Stimulated activated effector memory CD8-positive, alpha-beta T cell treated with anti-CD3 and anti-CD28 coated beads, Interleukin-12 subunit alpha, Interleukin-12 subunit beta, amount 100 ng/mL, for 72 hours (primary cell): Measurements from ENCODE around the gene ADAM15.

ENCODE experiments used
- ATAC-seq: fragments of 150-1000 bp; cut with Tn5 transposase; 2 replicates; pipeline ENCODE4 v1.10.0; 2021
- DNase-seq, 2 donors: peaks; one replicate each; pipeline ENCODE4 v3.0.0; 2021 to 2022; ENCODE audit warnings: low spot score in 2 of 2
- H3K27ac Mint-ChIP-seq: one replicate; pipeline ENCODE4 v1.8.0; 2022; ENCODE audit warnings: mild to moderate bottlenecking, mixed read lengths
- H3K36me3 Mint-ChIP-seq: one replicate; pipeline ENCODE4 v1.8.0; 2022; ENCODE audit warnings: mild to moderate bottlenecking, mixed read lengths
- H3K4me1 Mint-ChIP-seq: one replicate; pipeline ENCODE4 v1.8.0; 2022; ENCODE audit warnings: mixed read lengths
- H3K4me3 Mint-ChIP-seq: one replicate; pipeline ENCODE4 v1.8.0; 2022; ENCODE audit warnings: mild to moderate bottlenecking, mixed read lengths
- H3K9me3 Mint-ChIP-seq: one replicate; pipeline ENCODE4 v1.8.0; 2022; ENCODE audit warnings: mixed read lengths

ADAM15 gene

DNA sequence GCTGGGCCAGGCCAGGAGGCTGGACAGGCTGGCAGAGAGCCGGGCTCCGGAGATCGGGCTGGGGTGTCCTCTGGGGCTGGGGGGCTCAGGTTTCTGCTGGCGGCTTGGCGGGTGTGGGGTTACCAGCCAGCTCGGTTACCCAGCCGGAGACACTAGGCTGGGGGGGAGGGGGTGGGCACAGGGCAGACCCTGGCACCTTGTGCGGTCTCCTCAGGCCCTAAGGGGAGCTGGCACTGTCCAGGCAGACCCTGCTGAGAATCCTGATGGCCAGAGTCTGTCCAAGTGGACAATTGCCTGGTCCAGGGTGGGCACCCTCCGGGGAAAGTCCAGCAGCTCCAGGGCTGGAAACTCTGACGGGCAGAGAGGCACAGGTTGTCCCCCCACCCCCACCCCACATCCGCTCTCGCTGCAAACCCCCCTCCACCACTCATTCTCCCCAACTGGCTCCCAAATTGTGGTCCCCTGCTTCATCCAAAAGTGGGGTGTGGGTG lies 41.9 kb upstream of the ADAM15 start:
- Mint-ChIP-seq H3K36me3 (peaks cover 11% of the 10 kb centered on the region), H3K27ac (peak overlapping the region; percentile 97), H3K9me3 (no peaks in the 10 kb centered on the region), H3K4me1 (peaks cover 74% of the 10 kb centered on the region), H3K4me3 (peak overlapping the region; percentile 74)
- ATAC-seq (no peak), DNase-seq (no peak)

DNA sequence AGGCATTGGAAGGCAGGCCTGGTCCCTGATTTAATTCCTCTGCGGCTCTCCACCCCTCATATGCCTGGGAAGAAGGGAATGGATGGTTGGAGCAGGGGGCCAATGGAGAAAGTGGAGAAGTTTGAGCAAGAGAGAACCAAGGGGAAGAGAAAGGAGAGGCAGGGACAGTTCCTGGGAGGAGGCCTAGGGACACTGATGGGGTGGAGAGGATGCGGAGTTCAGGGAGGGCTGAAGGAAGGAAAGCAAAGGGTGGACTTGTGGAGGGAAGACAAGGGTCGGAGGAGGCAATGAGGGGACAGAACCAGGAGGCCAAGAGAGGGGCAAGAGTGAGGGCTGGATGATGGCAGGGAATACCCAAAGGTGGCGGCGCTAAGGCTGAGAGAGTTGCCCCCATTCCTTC lies 41.4 kb upstream of the ADAM15 start:
- Mint-ChIP-seq H3K4me3 (peak overlapping the region; percentile 74), H3K27ac (peak overlapping the region; percentile 97), H3K9me3 (no peaks in the 10 kb centered on the region), H3K36me3 (peaks cover 13% of the 10 kb centered on the region), H3K4me1 (peaks cover 70% of the 10 kb centered on the region)
- DNase-seq (no peak), ATAC-seq (no peak)

DNA sequence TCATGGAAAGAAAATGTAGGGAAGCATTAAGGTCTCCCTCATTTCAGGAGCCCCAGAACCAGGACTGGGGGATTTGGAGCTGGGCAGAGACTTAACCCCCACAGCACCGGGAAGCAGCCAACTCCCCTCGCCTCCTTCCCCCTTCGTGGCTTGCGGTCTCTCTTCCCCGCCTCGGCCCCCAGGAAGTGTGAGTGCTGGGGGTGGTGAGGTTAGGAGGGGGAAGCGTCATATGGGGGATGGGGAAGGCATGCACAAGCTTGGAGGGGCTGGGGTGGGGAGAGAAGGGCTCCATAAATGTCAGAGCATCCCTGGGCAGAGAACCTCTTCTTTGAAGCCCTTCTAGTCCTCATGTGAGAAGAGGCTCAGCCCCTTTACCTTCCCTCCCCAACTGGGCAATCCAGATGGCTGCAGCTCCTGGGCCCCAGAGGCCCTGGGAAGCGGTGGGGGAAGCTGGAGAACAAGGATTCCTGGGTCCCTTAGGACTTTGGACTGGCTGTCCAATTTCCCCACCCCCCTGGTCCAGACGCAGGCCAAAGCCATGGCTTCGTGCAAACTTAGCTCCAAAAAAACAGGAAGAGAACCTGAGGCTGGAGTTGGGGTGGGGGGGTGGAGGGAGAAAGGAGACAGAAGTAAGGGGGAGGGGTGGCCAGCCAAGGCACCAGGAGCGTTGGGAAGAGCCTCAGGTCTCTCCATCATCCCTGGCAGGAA lies 40.8 kb upstream of the ADAM15 start:
- ATAC-seq, result no peak
- H3K27ac Mint-ChIP-seq, result peak overlapping the region; percentile 97
- no peak for DNase-seq
- peaks cover 67% of the 10 kb centered on the region for H3K4me1 Mint-ChIP-seq
- peaks cover 20% of the 10 kb centered on the region for H3K36me3 Mint-ChIP-seq
- peak overlapping the region; percentile 74 for H3K4me3 Mint-ChIP-seq
- H3K9me3 Mint-ChIP-seq, result no peaks in the 10 kb centered on the region

DNA sequence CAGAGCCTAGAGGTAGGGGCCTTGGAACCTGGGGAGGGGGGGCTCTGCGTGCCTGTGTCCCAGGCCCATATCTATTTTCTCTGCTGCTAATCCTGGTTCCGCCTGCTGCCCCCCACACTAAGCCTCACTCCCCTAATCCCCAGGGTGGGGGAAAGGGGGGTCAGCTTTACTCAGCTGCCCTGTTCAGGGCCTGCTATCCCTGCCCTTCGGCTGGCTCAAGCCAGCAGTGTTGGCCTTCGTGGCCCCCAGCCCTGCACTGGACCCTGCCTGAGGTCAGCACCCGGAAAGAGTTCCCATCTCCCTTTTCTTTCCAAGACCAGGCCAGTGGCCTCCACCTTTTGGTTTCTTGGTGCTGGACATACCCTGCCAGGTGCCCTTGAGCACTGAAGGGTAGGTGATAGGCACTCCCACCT lies 40.1 kb upstream of the ADAM15 start:
- peaks cover 67% of the 10 kb centered on the region for H3K4me1 Mint-ChIP-seq
- peak overlapping the region; percentile 74 for H3K4me3 Mint-ChIP-seq
- peak overlapping the region; percentile 97 for H3K27ac Mint-ChIP-seq

DNA sequence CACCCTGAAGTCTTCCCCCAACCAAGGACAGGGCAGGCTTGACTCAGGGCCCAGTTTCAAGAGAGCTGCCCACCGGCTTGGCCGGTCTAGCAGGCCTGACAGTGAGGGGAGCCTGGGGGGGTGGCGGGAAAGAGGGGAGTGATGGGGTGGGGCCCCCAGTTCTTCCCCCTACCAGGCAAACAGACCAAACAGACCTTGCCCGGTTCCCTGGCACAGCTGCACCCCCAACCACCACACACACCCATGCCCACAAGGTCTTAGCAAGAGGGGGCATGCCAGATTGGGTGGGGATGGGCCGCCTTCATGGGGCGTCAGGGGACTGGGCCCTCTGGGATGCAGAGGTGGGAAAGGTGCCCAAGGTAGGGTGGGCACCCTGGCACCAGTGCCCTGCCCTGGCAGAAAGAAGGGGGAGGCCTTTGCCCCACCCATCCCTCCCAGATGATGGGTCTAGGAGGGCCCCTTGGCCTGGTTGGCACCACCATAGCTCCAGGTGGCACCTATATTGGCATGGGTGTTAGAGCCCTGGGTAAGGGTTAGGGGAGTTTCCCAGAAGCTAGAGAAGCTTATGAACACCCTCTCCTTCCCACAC lies 39.6 kb upstream of the ADAM15 start:
- ATAC-seq (no peak), DNase-seq (no peak)
- Mint-ChIP-seq H3K4me3 (peak overlapping the region; percentile 74), H3K36me3 (peaks cover 31% of the 10 kb centered on the region), H3K9me3 (no peaks in the 10 kb centered on the region), H3K4me1 (peaks cover 67% of the 10 kb centered on the region), H3K27ac (peak overlapping the region; percentile 97)

More for the DNA sequence above, 40.1 kb upstream of the ADAM15 start:
- Mint-ChIP-seq H3K36me3 (peaks cover 26% of the 10 kb centered on the region), H3K9me3 (no peaks in the 10 kb centered on the region)
- no peak for DNase-seq
- no peak for ATAC-seq

DNA sequence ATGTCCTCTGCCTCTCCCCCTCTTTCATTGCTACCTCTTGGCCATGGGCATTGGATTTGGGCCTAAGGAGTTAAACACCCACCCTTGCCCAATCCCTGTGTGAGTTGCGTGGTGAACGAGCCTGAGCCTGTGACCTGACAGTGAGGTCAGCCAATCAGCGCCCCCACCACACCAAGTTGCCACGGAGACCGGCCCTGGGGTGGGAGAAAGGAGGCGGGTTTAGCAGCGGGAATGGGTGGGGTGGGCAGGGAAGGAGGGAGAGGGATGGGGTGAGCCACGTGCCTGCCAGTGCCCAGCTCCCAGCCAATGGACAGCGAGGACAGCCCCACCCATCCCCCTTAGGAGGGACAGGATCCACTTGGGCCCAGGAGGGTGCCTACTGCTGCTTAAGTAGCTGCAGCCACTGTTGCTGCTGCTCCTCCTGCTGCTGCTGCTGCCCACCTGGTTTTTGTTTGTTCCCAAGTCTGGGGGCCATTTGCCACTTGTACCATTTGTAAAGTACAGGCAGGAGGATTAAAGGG lies 39.0 kb upstream of the ADAM15 start:
- no peak overlapping the region for H3K4me3 Mint-ChIP-seq
- ATAC-seq (no peak), DNase-seq (no peak)
- H3K4me1 Mint-ChIP-seq, result peaks cover 66% of the 10 kb centered on the region
- peaks cover 37% of the 10 kb centered on the region for H3K36me3 Mint-ChIP-seq
- no peaks in the 10 kb centered on the region for H3K9me3 Mint-ChIP-seq
- peak overlapping the region; percentile 88 for H3K27ac Mint-ChIP-seq

DNA sequence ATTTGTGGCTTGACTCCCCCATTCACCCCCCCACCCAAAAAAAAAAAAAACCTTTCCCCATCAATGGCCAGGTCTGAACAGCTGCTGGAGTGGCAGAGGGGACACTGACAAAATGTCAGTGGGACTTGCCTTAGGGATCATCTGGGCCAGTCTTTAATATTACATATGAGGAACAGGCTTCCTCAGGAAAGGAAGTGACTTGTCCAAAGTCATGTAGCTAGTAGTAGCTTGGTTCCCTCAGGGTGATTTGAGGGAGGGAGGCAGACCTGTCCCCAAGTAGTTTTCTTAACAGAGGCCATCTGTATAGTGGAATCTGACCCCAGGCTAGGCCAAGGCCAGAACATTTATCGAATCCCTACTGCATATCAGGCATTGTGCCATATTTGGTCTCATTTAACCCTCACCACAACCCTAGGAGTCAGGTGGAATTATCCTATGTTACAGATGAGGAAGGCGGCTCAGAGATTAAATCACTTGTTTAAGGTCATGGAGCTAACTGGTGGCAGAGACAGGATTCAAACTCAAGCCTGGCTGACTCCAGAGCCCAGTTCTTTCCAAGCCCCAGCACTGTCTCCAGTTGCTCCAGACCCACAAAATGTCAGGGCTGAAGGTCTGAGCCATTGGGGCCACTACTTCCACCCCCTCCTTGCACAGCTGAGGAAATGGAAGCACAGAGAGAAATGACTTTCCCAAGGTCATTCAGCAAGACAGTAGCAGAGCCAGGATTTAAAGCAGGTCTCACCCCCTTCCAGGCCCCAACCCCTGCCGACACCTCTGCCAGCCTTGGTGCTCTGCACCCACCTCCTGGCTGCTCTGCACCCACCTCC lies 38.1 kb upstream of the ADAM15 start:
- peaks cover 68% of the 10 kb centered on the region for H3K4me1 Mint-ChIP-seq
- DNase-seq, result no peak
- no peak for ATAC-seq

DNA sequence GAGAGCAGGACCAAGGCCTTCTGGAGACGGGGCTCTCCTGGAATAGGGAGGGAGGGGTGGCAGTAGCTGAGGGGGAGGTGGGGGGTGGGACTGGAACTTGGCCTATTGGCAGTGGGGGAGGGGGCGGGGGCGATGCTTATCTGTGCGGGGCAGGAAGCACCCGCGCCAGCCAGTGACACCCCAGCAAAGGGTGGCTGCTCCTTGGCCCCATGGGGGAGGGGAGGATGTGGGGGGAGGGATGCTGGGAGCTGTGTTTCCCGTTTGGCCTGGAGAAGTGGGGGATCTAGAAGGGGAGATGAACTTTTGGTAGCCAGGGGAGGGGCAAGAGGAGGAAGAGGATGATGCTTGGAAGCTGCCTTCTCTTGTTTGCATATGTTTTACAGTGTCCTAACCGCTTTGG lies 37.5 kb upstream of the ADAM15 start:
- DNase-seq, result no peak

More for the DNA sequence above, 38.1 kb upstream of the ADAM15 start:
- Mint-ChIP-seq H3K4me3 (peak overlapping the region; percentile 23), H3K9me3 (no peaks in the 10 kb centered on the region), H3K36me3 (peaks cover 38% of the 10 kb centered on the region), H3K27ac (peak overlapping the region; percentile 88)

DNA sequence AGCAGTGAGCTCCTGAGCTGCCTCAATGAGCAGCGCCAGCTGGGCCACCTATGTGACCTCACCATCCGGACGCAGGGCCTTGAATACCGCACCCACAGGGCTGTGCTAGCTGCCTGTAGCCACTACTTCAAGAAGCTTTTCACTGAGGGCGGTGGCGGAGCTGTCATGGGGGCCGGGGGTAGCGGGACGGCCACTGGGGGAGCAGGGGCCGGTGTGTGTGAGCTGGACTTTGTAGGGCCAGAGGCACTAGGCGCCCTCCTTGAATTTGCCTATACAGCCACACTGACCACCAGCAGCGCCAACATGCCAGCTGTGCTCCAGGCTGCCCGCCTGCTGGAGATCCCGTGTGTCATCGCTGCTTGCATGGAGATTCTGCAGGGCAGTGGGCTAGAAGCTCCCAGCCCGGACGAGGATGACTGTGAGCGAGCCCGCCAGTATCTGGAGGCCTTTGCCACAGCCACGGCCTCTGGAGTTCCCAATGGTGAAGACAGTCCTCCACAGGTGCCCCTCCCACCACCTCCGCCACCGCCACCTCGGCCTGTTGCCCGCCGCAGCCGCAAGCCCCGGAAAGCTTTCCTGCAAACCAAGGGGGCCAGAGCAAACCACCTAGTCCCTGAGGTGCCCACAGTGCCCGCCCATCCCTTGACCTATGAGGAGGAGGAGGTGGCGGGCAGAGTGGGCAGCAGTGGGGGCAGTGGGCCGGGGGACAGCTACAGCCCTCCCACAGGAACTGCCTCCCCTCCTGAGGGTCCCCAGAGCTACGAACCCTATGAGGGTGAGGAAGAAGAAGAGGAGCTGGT lies 36.2 kb upstream of the ADAM15 start:
- DNase-seq (no peak), ATAC-seq (no peak)
- Mint-ChIP-seq H3K4me1 (peaks cover 66% of the 10 kb centered on the region), H3K4me3 (no peak overlapping the region), H3K27ac (no peak overlapping the region), H3K36me3 (peaks cover 53% of the 10 kb centered on the region), H3K9me3 (no peaks in the 10 kb centered on the region)

More for the DNA sequence above, 37.5 kb upstream of the ADAM15 start:
- Mint-ChIP-seq H3K9me3 (no peaks in the 10 kb centered on the region), H3K4me1 (peaks cover 66% of the 10 kb centered on the region), H3K27ac (peak overlapping the region; percentile 88), H3K4me3 (peak overlapping the region; percentile 23), H3K36me3 (peaks cover 40% of the 10 kb centered on the region)
- ATAC-seq, result no peak

DNA sequence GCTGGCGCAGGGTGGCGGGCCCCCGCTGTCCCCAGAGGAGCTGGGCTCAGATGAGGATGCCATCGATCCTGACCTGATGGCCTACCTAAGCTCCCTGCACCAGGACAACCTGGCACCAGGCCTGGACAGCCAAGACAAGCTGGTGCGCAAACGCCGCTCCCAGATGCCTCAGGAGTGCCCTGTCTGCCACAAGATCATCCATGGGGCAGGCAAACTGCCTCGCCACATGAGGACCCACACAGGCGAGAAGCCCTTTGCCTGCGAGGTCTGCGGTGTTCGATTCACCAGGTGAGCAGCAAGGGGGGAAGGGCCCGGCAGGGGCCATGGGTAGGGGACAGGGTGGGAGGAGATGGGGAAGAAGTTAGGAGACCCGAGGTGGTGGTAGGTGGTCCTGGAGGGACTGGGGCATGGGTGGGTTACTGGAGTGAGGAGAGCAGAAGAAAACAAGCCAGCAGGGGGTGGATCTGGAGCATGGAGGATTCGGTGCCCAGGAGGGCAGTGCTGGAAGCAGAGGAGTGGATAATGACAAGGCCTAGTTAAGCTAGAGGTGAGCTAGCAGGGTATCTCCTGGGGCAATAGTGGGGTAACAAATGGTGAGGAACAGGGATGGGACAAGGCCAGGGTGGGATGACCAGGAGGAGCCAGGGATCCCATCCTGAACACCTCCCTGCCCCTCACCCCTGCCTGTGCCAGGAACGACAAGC lies 35.4 kb upstream of the ADAM15 start:
- peaks cover 60% of the 10 kb centered on the region for H3K4me1 Mint-ChIP-seq

DNA sequence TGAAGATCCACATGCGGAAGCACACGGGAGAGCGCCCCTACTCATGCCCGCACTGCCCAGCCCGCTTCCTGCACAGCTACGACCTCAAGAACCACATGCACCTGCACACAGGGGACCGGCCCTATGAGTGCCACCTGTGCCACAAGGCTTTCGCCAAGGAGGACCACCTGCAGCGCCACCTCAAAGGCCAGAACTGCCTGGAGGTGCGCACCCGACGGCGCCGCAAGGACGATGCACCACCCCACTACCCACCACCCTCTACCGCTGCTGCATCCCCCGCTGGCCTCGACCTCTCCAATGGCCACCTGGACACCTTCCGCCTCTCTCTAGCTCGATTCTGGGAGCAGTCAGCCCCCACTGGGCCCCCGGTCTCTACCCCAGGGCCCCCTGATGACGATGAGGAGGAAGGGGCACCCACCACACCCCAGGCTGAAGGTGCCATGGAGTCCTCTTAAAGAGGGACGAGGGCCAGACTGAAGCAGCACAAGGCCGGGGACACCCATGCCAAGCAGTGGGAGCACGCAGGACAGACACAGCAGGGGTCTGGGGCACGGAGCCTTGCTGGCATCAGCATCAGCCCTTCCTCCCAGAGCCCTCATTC lies 34.8 kb upstream of the ADAM15 start:
- ATAC-seq (no peak), DNase-seq (no peak)
- H3K27ac Mint-ChIP-seq, result peak overlapping the region; percentile 78
- no peaks in the 10 kb centered on the region for H3K9me3 Mint-ChIP-seq
- H3K36me3 Mint-ChIP-seq, result peaks cover 64% of the 10 kb centered on the region
- peaks cover 54% of the 10 kb centered on the region for H3K4me1 Mint-ChIP-seq
- peak overlapping the region; percentile 52 for H3K4me3 Mint-ChIP-seq

More for the DNA sequence above, 35.4 kb upstream of the ADAM15 start:
- DNase-seq (no peak), ATAC-seq (no peak)
- Mint-ChIP-seq H3K4me3 (no peak overlapping the region), H3K9me3 (no peaks in the 10 kb centered on the region), H3K36me3 (peaks cover 61% of the 10 kb centered on the region), H3K27ac (peak overlapping the region; percentile 78)

DNA sequence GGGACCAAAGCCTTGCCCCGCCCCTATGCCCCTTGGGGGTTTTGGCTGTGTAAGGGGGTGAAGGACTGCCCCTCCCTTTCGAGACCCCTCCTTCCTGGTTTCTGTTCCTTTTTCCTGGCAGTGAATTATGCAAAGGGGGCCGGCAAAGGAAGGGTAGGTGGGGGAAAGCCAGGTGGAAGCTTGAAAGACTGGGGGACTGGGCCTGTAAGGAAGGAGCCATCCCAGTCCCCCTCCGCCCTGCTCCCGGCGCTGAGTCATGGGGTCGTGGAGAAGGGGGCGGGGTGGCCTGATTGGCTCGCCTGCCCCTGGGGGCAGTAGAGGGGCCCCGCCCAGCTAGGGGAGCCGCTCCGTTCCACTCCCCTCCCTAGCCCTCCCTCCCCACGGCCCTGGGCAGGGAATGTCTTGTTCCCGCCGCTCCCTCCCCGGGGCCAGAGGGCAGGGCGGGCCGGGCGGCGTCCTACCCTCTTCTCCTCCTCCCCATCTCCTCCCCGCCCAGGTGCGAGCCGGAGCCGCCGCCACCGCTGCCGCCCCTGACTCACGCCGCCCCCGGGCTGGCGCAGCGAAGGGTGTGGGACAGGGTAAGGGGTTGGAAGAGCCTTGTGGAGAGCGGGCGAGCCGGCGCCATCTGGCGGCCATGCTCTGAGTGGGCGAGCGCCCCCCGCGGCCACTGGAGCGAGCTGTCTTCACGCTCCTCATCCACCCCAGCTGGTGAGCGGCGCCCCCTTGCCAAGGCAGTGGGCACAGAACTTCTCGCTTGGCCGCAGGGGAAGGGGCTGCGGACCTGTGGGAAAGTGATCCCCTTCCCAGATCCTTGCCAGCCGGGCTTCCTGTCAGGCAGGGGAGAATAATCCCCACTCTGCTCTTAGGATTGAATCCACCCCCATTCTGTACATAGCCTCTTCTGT lies 33.8 kb upstream of the ADAM15 start:
- H3K9me3 Mint-ChIP-seq, result no peaks in the 10 kb centered on the region
- DNase-seq (peak; percentile 81 to 93), ATAC-seq (peak; percentile 95)
- H3K4me3 Mint-ChIP-seq, result peak overlapping the region; percentile 52
- peaks cover 64% of the 10 kb centered on the region for H3K36me3 Mint-ChIP-seq
- peaks cover 54% of the 10 kb centered on the region for H3K4me1 Mint-ChIP-seq
- H3K27ac Mint-ChIP-seq, result peak overlapping the region; percentile 78

DNA sequence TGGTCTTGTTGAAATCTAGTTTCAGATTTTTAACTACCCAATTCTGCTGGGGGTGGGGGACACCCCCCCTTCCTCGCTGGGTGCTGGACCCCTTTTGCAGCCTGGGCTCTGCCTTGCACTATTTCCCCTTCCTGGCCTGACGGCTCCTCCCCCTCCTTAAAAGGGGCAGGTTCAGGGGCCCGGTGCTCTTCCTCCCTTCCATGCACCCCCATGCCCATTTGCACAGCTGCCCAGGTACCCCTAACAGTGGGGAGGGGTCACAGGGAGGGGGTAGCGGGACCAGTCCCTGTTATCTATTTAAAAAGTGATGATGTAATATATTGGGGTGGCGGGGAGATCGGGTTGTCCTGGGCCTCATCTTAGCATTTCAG lies 33.2 kb upstream of the ADAM15 start:
- DNase-seq, result no peak
- Mint-ChIP-seq H3K4me3 (peak overlapping the region; percentile 52), H3K4me1 (peaks cover 51% of the 10 kb centered on the region), H3K9me3 (no peaks in the 10 kb centered on the region), H3K27ac (peak overlapping the region; percentile 78), H3K36me3 (peaks cover 67% of the 10 kb centered on the region)
- ATAC-seq, result peak; percentile 1
